Measurements from ENCODE around the gene SH2D7. TPM values are rescaled to one million over a fixed set of nuclear protein-coding genes. Genes with fewer than 3 reads are reported as not detected.

Gene SH2D7
- total RNA-seq, 1 experiment from 2014 or later = not detected

DNA sequence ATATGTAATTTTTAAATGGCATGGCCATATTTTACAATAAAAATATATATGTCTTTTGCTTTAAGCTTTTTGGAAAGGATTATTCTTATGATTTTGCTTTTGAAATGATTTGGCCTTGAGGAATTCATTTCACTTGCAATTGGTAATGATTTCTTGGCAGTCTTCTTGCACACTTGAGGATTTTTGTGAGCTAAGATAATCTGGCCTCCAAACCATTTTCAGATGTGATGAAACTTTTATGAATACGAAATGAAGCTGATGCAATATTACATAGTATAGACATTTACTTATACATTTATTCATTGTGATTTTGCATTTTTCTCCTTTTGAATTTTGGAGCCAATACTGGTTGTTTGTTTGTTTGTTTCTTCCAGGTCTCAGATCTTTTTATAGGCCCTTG, 6.4 kb upstream of the SH2D7 start:
- Histone ChIP-seq H3K27me3 (ENCODE audit: control insufficient read depth, insufficient read depth, low read length) (no peaks in the 10 kb centered on the region), H3K4me3 (ENCODE audit: low read depth in 2 of 2, low read length in 2 of 2) (no peak overlapping the region), H3K4me1 (ENCODE audit: control insufficient read depth, insufficient read depth, low read length) (no peaks in the 10 kb centered on the region), H3K9me3 (ENCODE audit: control insufficient read depth, insufficient read depth, low read depth, low read length) (no peaks in the 10 kb centered on the region), H3K36me3 (ENCODE audit: control insufficient read depth, insufficient read depth, low read length) (no peaks in the 10 kb centered on the region), H3K27ac (ENCODE audit: low read length) (no peak overlapping the region; the same call in 1 of the 2 replicates)
- POLR2A ChIA-PET = no interaction called here
- ATAC-seq (no peak), DNase-seq (ENCODE audit: low read depth, low spot score) (no peak)
- CTCF ChIA-PET = no interaction called here
- in situ Hi-C loops (cut with HindIII; ENCODE audit: low pct_unique_long_range_greater_than_20kb, low sequenced_read_pairs) = no loop called here
- intact Hi-C loops (cut with micrococcal nuclease; ENCODE audit: unreplicated experiment) = no loop called here
- no TSS peak for BruUV-seq (replicated peaks)
- TF ChIP-seq, protein P1, sequence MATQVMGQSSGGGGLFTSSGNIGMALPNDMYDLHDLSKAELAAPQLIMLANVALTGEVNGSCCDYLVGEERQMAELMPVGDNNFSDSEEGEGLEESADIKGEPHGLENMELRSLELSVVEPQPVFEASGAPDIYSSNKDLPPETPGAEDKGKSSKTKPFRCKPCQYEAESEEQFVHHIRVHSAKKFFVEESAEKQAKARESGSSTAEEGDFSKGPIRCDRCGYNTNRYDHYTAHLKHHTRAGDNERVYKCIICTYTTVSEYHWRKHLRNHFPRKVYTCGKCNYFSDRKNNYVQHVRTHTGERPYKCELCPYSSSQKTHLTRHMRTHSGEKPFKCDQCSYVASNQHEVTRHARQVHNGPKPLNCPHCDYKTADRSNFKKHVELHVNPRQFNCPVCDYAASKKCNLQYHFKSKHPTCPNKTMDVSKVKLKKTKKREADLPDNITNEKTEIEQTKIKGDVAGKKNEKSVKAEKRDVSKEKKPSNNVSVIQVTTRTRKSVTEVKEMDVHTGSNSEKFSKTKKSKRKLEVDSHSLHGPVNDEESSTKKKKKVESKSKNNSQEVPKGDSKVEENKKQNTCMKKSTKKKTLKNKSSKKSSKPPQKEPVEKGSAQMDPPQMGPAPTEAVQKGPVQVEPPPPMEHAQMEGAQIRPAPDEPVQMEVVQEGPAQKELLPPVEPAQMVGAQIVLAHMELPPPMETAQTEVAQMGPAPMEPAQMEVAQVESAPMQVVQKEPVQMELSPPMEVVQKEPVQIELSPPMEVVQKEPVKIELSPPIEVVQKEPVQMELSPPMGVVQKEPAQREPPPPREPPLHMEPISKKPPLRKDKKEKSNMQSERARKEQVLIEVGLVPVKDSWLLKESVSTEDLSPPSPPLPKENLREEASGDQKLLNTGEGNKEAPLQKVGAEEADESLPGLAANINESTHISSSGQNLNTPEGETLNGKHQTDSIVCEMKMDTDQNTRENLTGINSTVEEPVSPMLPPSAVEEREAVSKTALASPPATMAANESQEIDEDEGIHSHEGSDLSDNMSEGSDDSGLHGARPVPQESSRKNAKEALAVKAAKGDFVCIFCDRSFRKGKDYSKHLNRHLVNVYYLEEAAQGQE (IDR thresholded peaks at IDR 0.05; ENCODE audit: insufficient read depth in 1 of 2, low read depth in 2 of 2, low read length in 1 of 2) = no peak
- TF ChIP-seq POLR2AphosphoS5 (IDR thresholded peaks at IDR 0.05; ENCODE audit: low read depth, low read length) = no peak

DNA sequence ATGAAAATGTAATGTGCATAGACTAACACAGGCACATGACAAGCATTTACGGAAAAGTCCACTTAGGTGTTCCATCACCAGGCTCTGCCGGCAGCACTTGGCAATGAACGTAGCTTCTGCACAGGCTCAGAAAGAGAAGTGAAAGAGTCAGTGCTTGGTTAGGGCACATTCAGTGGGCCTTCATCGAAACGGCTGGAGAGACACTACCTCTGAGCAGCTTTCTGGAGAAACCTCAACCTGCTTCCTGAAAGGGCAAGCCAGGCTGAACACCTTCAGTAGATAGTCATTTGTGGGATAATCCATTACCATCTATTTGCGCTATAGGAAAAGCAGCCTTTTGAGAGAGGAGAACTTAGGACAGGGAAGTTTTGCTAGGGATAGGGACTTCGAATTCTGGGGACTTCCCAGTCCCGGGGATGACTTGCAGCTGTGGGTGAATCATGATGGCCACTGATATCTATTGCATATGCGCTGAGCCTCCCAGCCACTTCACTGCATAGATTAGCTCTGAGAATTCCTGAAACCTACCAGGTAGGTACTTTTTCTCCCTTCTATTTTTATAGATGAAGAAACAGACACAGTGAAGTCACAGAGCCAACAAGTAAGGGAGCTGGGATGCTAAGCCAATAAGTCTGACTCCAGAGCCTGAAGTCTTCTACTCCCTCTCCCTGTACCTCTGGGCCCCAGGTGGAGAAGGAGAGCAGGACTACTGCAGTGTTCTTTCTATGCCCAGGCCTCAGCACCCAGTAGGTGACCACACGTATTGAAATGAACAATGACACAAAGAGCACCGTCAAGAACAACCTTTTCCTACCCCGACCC, 4.2 kb upstream of the SH2D7 start:
- POLR2A ChIA-PET = no interaction called here
- Histone ChIP-seq H3K4me3 (ENCODE audit: low read depth in 2 of 2, low read length in 2 of 2) (no peak overlapping the region), H3K27me3 (ENCODE audit: control insufficient read depth, insufficient read depth, low read length) (no peaks in the 10 kb centered on the region), H3K27ac (ENCODE audit: low read length) (no peak overlapping the region), H3K4me1 (ENCODE audit: control insufficient read depth, insufficient read depth, low read length) (no peaks in the 10 kb centered on the region), H3K9me3 (ENCODE audit: control insufficient read depth, insufficient read depth, low read depth, low read length) (no peaks in the 10 kb centered on the region), H3K36me3 (ENCODE audit: control insufficient read depth, insufficient read depth, low read length) (no peaks in the 10 kb centered on the region)
- DNase-seq (ENCODE audit: low read depth, low spot score) = no peak
- no TSS peak for BruUV-seq (replicated peaks)
- ATAC-seq = no peak
- in situ Hi-C loops (cut with HindIII; ENCODE audit: low pct_unique_long_range_greater_than_20kb, low sequenced_read_pairs) (no loop called here), intact Hi-C loops (cut with micrococcal nuclease; ENCODE audit: unreplicated experiment) (no loop called here)
- CTCF ChIA-PET = interaction anchor here (0.6 kb wide), 1 partner anchor 775 kb away, joined by 5 read pairs; no protein-coding TSS in a partner anchor
- TF ChIP-seq, protein P1 (IDR thresholded peaks at IDR 0.05; ENCODE audit: insufficient read depth in 1 of 2, low read depth in 2 of 2, low read length in 1 of 2) = no peak
- TF ChIP-seq SIN3A (IDR thresholded peaks at IDR 0.05; ENCODE audit: borderline replicate concordance, insufficient read depth, low read depth, low read length) (no peak), POLR2AphosphoS5 (IDR thresholded peaks at IDR 0.05; ENCODE audit: low read depth, low read length) (no peak), TCF7L2 (IDR thresholded peaks at IDR 0.05; ENCODE audit: low read depth, low read length) (no peak)
- TF ChIP-seq, protein P2, sequence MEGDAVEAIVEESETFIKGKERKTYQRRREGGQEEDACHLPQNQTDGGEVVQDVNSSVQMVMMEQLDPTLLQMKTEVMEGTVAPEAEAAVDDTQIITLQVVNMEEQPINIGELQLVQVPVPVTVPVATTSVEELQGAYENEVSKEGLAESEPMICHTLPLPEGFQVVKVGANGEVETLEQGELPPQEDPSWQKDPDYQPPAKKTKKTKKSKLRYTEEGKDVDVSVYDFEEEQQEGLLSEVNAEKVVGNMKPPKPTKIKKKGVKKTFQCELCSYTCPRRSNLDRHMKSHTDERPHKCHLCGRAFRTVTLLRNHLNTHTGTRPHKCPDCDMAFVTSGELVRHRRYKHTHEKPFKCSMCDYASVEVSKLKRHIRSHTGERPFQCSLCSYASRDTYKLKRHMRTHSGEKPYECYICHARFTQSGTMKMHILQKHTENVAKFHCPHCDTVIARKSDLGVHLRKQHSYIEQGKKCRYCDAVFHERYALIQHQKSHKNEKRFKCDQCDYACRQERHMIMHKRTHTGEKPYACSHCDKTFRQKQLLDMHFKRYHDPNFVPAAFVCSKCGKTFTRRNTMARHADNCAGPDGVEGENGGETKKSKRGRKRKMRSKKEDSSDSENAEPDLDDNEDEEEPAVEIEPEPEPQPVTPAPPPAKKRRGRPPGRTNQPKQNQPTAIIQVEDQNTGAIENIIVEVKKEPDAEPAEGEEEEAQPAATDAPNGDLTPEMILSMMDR (IDR thresholded peaks at IDR 0.05) = no peak

Data from Panc1 (cell line).